ENCODE measurements around the gene AFF1.
A peak's percentile ranks its signal among the peaks of the same experiment; 100 is the strongest.
"Not testable (repeated sequence)": the region's sequence is repeated elsewhere in the genome, so short reads cannot be mapped to it uniquely, and the experiment has no call there.

Gene AFF1

GRCh38 chr4:86975927-86976326, 41.1 kb downstream of the AFF1 start:
- H3K9ac ChIP-seq (ENCODE audit: low read length), result no peak overlapping the region
- no peaks in the 10 kb centered on the region for H3K27me3 ChIP-seq (replicated peaks; ENCODE audit: control insufficient read depth, insufficient read depth, low read length)
- H3K9me3 ChIP-seq (ENCODE audit: control insufficient read depth, low read length), result no peaks in the 10 kb centered on the region
- no peaks in the 10 kb centered on the region for H3K36me3 ChIP-seq (ENCODE audit: control insufficient read depth, insufficient read depth, low read length, severe bottlenecking)
- peaks cover 13% of the 10 kb centered on the region for H3K4me1 ChIP-seq (ENCODE audit: control insufficient read depth, insufficient read depth, low read length)
- DNase-seq (ENCODE audit: low read depth), result no peak
- H3K4me3 ChIP-seq (ENCODE audit: low read length), result no peak overlapping the region

GRCh38 chr4:86976801-86977485, 42.1 kb downstream of the AFF1 start:
- H3K4me3 ChIP-seq (ENCODE audit: low read length), result no peak overlapping the region
- no peak for DNase-seq (ENCODE audit: low read depth)
- H3K4me1 ChIP-seq (ENCODE audit: control insufficient read depth, insufficient read depth, low read length), result peaks cover 13% of the 10 kb centered on the region
- H3K36me3 ChIP-seq (ENCODE audit: control insufficient read depth, insufficient read depth, low read length, severe bottlenecking), result peaks cover 3% of the 10 kb centered on the region
- H3K27me3 ChIP-seq (replicated peaks; ENCODE audit: control insufficient read depth, insufficient read depth, low read length), result no peaks in the 10 kb centered on the region
- H3K9ac ChIP-seq (ENCODE audit: low read length), result no peak overlapping the region
- H3K9me3 ChIP-seq (ENCODE audit: control insufficient read depth, low read length), result no peaks in the 10 kb centered on the region

GRCh38 chr4:86977621-86978184, 42.9 kb downstream of the AFF1 start:
- peak; percentile 50 for DNase-seq (ENCODE audit: low read depth)
- Histone ChIP-seq H3K27me3 (replicated peaks; ENCODE audit: control insufficient read depth, insufficient read depth, low read length) (no peaks in the 10 kb centered on the region), H3K4me3 (ENCODE audit: low read length) (no peak overlapping the region)

GRCh38 chr4:86978709-86979108, 43.9 kb downstream of the AFF1 start:
- H3K9me3 ChIP-seq (ENCODE audit: control insufficient read depth, low read length), result no peaks in the 10 kb centered on the region
- H3K4me3 ChIP-seq (ENCODE audit: low read length), result no peak overlapping the region
- H3K4me1 ChIP-seq (ENCODE audit: control insufficient read depth, insufficient read depth, low read length), result no peaks in the 10 kb centered on the region
- peaks cover 3% of the 10 kb centered on the region for H3K36me3 ChIP-seq (ENCODE audit: control insufficient read depth, insufficient read depth, low read length, severe bottlenecking)
- H3K9ac ChIP-seq (ENCODE audit: low read length), result no peak overlapping the region
- H3K27me3 ChIP-seq (replicated peaks; ENCODE audit: control insufficient read depth, insufficient read depth, low read length), result no peaks in the 10 kb centered on the region
- DNase-seq (ENCODE audit: low read depth), result no peak

More at GRCh38 chr4:86977621-86978184, 42.9 kb downstream of the AFF1 start:
- H3K4me1 ChIP-seq (ENCODE audit: control insufficient read depth, insufficient read depth, low read length), result peaks cover 10% of the 10 kb centered on the region
- H3K36me3 ChIP-seq (ENCODE audit: control insufficient read depth, insufficient read depth, low read length, severe bottlenecking), result peaks cover 3% of the 10 kb centered on the region
- no peak overlapping the region for H3K9ac ChIP-seq (ENCODE audit: low read length)
- no peaks in the 10 kb centered on the region for H3K9me3 ChIP-seq (ENCODE audit: control insufficient read depth, low read length)

GRCh38 chr4:86980230-86980629, 45.4 kb downstream of the AFF1 start:
- Histone ChIP-seq H3K27me3 (replicated peaks; ENCODE audit: control insufficient read depth, insufficient read depth, low read length) (no peaks in the 10 kb centered on the region), H3K9ac (ENCODE audit: low read length) (no peak overlapping the region), H3K36me3 (ENCODE audit: control insufficient read depth, insufficient read depth, low read length, severe bottlenecking) (peaks cover 3% of the 10 kb centered on the region), H3K9me3 (ENCODE audit: control insufficient read depth, low read length) (no peaks in the 10 kb centered on the region), H3K4me1 (ENCODE audit: control insufficient read depth, insufficient read depth, low read length) (no peaks in the 10 kb centered on the region), H3K4me3 (ENCODE audit: low read length) (no peak overlapping the region)
- DNase-seq (ENCODE audit: low read depth), result no peak

- Histone ChIP-seq H3K27me3 (replicated peaks; ENCODE audit: control insufficient read depth, insufficient read depth, low read length) (no peaks in the 10 kb centered on the region), H3K9ac (ENCODE audit: low read length) (no peak overlapping the region), H3K36me3 (ENCODE audit: control insufficient read depth, insufficient read depth, low read length, severe bottlenecking) (peaks cover 3% of the 10 kb centered on the region), H3K4me3 (ENCODE audit: low read length) (no peak overlapping the region), H3K4me1 (ENCODE audit: control insufficient read depth, insufficient read depth, low read length) (no peaks in the 10 kb centered on the region), H3K9me3 (ENCODE audit: control insufficient read depth, low read length) (no peaks in the 10 kb centered on the region)
- DNase-seq (ENCODE audit: low read depth), result no peak
Measured at GRCh38 chr4:86981789-86982188, 47.0 kb downstream of the AFF1 start.

GRCh38 chr4:86985852-86986251, 51.0 kb downstream of the AFF1 start:
- not testable (repeated sequence) for H3K36me3 ChIP-seq (ENCODE audit: control insufficient read depth, insufficient read depth, low read length, severe bottlenecking); H3K9ac ChIP-seq (ENCODE audit: low read length); H3K4me3 ChIP-seq (ENCODE audit: low read length); H3K9me3 ChIP-seq (ENCODE audit: control insufficient read depth, low read length); H3K4me1 ChIP-seq (ENCODE audit: control insufficient read depth, insufficient read depth, low read length); H3K27me3 ChIP-seq (replicated peaks; ENCODE audit: control insufficient read depth, insufficient read depth, low read length); DNase-seq (ENCODE audit: low read depth)

- H3K4me1 ChIP-seq (ENCODE audit: control insufficient read depth, insufficient read depth, low read length); H3K36me3 ChIP-seq (ENCODE audit: control insufficient read depth, insufficient read depth, low read length, severe bottlenecking); H3K9ac ChIP-seq (ENCODE audit: low read length); H3K27me3 ChIP-seq (replicated peaks; ENCODE audit: control insufficient read depth, insufficient read depth, low read length); DNase-seq (ENCODE audit: low read depth); H3K4me3 ChIP-seq (ENCODE audit: low read length); H3K9me3 ChIP-seq (ENCODE audit: control insufficient read depth, low read length): not testable (repeated sequence)
Measured at GRCh38 chr4:86989658-86990057, 54.8 kb downstream of the AFF1 start.

GRCh38 chr4:86990510-86990909, 55.7 kb downstream of the AFF1 start:
- Histone ChIP-seq H3K9me3 (ENCODE audit: control insufficient read depth, low read length) (no peaks in the 10 kb centered on the region), H3K4me1 (ENCODE audit: control insufficient read depth, insufficient read depth, low read length) (peaks cover 5% of the 10 kb centered on the region), H3K27me3 (replicated peaks; ENCODE audit: control insufficient read depth, insufficient read depth, low read length) (no peaks in the 10 kb centered on the region), H3K9ac (ENCODE audit: low read length) (no peak overlapping the region), H3K4me3 (ENCODE audit: low read length) (no peak overlapping the region), H3K36me3 (ENCODE audit: control insufficient read depth, insufficient read depth, low read length, severe bottlenecking) (peaks cover 5% of the 10 kb centered on the region)
- DNase-seq (ENCODE audit: low read depth), result no peak

GRCh38 chr4:86991994-86992393, 57.2 kb downstream of the AFF1 start:
- Histone ChIP-seq H3K36me3 (ENCODE audit: control insufficient read depth, insufficient read depth, low read length, severe bottlenecking) (peaks cover 5% of the 10 kb centered on the region), H3K9me3 (ENCODE audit: control insufficient read depth, low read length) (no peaks in the 10 kb centered on the region), H3K9ac (ENCODE audit: low read length) (no peak overlapping the region), H3K27me3 (replicated peaks; ENCODE audit: control insufficient read depth, insufficient read depth, low read length) (no peaks in the 10 kb centered on the region), H3K4me1 (ENCODE audit: control insufficient read depth, insufficient read depth, low read length) (peaks cover 5% of the 10 kb centered on the region), H3K4me3 (ENCODE audit: low read length) (no peak overlapping the region)
- no peak for DNase-seq (ENCODE audit: low read depth)

- H3K9ac ChIP-seq (ENCODE audit: low read length), result no peak overlapping the region
- no peaks in the 10 kb centered on the region for H3K27me3 ChIP-seq (replicated peaks; ENCODE audit: control insufficient read depth, insufficient read depth, low read length)
- no peak overlapping the region for H3K4me3 ChIP-seq (ENCODE audit: low read length)
- no peak for DNase-seq (ENCODE audit: low read depth)
- H3K4me1 ChIP-seq (ENCODE audit: control insufficient read depth, insufficient read depth, low read length), result peaks cover 5% of the 10 kb centered on the region
- no peaks in the 10 kb centered on the region for H3K36me3 ChIP-seq (ENCODE audit: control insufficient read depth, insufficient read depth, low read length, severe bottlenecking)
- no peaks in the 10 kb centered on the region for H3K9me3 ChIP-seq (ENCODE audit: control insufficient read depth, low read length)
Measured at GRCh38 chr4:86993909-86994681, 59.3 kb downstream of the AFF1 start.

All from adipocyte (in vitro differentiated cells).